GM18951 (cell line): ENCODE measurements around the gene GALNT10.

ENCODE experiments used
- POLR2A ChIP-seq: IDR thresholded peaks from 4 replicates; pipeline ENCODE4 v1.6.1; 2011; ENCODE audit warnings: mild to moderate bottlenecking; ENCODE audit not compliant: insufficient read length, insufficient read depth; ENCODE audit errors: extremely low read depth
- in situ Hi-C: fragments of 300-500 bp; cut with MboI; formaldehyde crosslinking; loops from one replicate; pipeline ENCODE4 v1.12.0; 2022; ENCODE audit warnings: low sequenced_read_pairs, mixed read lengths, inconsistent platforms; ENCODE audit not compliant: unreplicated experiment

GALNT10 gene

DNA sequence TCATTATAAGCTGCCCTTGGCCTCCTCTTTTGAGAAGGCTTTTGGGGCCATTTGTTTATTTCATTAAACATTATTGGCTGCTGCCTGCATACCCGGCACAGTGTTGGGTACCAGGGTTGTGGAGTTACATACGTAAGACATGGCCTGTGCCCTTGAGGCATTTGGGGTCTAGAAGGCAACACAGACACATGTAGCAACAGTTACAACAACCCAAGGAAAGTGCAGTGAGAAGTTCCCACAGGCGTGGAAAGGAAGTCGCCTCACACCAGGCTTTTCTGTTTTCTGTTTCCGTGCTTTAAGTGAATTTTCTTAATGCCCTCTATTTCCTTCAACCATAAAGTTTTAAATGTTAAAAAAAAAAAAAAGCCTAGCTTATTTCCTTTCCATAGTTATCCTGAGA, 47.4 kb downstream of the GALNT10 start:
- in situ Hi-C loops = no loop called here
- no peak for TF ChIP-seq POLR2A

DNA sequence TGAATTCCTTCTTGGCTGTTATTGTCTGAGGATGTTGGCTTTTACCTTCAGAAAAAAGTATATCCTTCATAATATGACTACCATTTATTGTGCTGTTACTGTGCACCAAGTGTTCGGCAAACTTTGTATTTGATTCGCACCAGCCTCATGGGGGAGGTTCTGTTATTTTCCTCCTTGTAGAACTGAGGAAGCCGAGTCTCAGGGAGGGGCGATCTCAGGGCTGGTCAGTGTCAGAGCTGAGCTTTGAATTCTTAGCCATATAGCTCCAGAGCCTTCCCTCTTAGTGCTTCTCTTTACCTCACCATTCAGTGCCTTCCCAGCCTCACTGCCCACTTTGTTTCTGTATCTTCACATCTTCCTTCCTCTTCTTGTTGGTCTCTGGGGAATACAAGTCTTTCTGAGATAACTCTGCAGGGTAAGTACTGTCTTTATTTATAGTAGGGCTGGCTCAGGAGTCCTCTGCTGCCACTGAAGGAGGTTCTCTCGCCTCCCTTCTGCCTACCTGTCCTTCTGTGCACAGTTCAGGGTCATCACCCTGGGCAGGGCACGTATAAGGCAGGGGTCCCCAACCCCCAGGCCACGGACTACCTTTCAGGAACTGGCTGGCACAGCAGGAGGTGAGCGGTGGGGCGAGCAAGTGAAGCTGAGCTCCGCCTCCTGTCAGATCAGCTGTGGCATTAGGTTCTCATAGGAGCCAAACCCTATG, 48.4 kb downstream of the GALNT10 start:
- no peak for TF ChIP-seq POLR2A
- in situ Hi-C loops = no loop called here

DNA sequence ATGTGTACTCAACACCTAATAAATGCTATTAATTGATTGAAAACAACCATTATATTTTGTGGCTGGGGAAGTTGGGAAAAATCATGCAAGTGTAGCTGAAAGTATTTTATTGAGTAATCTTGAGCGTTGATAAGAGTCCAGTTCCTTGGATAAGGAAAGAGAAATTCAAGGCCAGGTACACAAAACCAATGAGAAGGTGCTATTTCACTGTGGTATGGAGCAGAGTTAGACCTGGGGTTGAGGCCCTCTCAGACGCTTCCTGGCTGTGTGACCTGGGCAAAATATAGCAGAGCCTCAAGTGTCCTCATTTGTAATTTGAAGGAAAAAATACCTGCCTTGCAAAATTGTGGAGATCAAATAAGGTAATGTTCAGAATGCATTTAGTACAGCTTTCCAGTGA, 50.1 kb downstream of the GALNT10 start:
- in situ Hi-C loops = no loop called here
- TF ChIP-seq POLR2A = no peak

DNA sequence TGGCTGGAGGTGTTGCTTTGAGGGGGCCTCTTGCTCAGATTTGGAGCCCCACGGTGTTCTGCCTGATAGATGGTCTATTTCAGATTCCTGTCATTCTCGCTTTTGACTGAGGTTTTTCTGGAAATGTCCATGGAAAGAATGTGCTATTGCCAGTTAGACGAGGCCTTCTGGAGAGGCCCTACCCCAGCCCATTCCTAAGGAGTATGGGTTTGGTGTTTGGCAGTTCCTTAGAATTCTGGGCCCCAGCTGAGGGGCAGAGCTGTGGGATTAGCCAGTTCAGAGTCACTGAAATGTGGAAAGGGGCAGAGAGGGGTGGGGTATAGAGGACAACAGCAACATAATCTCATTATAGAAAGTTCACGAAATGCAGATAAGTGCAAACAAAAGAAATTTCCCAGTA, 50.5 kb downstream of the GALNT10 start:
- TF ChIP-seq POLR2A = no peak
- in situ Hi-C loops = no loop called here

DNA sequence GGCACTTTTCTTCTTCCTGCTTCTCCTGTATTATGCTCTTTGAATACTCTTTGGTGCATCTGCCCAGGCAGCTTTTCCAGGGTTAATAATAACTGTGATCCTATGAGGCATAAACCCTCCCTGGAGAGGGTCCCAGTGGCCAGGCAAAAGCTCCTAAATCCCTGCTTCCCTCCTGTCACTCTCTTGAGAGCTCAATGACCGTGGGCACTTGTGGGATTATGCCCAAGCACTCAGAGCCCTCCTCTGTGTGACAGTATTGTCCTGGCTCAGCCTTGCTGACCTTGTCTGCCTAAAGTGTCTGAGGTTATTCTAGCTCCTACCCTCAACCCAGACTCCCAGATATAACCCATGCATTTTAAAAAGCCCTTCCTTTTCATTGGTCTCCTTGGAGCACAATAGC, 51.9 kb downstream of the GALNT10 start:
- no peak for TF ChIP-seq POLR2A

DNA sequence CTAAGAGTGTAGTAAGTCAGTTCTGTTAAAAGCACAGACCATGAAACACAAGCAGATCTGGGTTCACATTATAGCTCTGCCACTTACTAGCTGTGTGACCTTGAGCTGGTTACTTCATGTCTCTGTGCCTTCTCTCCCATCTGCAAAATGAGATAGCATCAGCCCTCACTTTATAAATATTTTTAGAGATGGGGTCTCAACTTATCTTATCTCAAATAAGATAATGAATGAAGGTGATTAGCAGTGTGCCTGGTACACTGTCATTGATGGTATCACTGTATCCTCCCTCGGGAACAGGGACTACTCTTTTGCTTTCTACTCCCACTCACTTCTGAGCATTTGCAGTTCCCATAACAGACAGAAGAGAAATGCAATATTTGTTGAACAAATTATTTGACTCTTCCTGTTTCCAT, 52.4 kb downstream of the GALNT10 start:
- in situ Hi-C loops = no loop called here
- no peak for TF ChIP-seq POLR2A

More for the DNA sequence above, 51.9 kb downstream of the GALNT10 start:
- in situ Hi-C loops = no loop called here

DNA sequence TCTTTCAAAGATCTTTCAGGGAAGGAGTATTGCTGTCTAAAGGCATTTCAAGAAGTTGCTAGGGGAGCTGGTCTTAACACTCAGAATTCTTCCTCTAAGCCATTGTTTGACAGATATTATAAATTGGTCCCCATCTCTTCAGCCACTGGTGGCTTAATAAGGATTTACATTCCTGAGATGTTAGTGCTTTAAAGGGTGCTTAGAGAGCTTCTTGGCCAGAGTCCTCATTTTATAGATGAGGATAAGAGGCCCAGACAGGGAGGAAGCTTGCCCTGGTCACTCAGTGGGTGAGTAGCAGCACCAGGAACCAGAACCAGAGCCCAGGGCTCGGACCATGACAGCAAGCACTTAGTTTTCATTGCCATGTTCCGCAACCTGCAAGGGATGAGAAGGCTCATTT, 53.2 kb downstream of the GALNT10 start:
- TF ChIP-seq POLR2A = no peak
- in situ Hi-C loops = no loop called here

DNA sequence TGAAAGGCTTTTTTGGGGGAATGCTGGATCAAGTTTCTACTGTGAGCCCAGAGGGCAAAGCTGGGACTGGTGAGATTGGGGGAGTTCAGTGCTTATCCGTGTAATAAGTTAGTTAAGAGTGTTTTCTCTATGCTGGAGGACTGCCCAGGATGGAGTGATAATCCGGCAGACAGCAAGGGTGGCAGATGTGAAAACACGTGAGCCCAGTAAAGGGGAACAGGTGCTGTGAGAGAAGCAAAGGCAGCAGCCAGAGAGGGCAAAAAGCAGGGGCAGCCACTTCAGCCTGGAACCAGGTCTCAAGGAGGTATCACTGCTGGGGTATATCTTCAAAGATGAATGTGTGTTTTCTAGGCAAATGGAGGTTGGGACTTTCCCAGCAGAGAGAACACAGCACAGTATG, 53.9 kb downstream of the GALNT10 start:
- in situ Hi-C loops = no loop called here
- TF ChIP-seq POLR2A = no peak

DNA sequence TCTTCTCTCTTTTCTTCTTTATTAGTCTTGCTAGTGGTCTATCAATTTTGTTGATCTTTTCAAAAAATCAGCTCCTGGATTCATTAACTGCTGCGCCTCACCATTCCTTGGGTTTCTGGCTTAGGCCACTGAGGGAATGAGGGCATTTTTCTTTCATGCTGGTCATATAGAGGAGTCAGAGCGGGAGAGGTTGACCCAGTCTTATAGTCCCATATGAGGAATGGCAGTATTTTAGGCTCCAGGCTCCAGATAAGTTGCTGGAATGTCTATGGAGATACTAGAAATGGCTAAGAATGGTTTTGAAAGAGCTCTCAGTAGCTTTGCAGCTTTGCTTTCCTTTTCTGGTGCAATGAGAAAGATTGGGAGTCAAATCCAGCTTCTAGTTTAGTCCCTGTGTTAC, 58.2 kb downstream of the GALNT10 start:
- no peak for TF ChIP-seq POLR2A
- in situ Hi-C loops = no loop called here

DNA sequence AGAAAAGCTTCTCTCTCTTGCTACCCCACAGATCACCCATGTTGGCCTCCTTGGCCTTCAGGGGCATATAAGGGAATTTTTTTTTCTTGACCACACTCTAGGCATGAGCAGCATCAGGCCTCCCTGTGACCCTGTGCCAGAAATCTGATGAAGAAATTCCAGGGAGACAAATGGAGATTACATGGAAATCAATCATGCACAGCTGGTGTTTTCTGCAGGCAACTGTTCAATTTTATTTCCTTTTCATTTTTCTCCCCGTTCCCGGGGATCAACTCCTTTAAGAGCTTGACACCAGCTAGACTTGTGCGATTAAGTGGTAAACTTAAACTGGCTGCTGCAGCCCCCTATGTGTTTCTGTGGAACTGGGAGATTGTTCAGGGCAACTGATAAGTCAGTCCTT, 59.3 kb downstream of the GALNT10 start:
- in situ Hi-C loops = no loop called here

DNA sequence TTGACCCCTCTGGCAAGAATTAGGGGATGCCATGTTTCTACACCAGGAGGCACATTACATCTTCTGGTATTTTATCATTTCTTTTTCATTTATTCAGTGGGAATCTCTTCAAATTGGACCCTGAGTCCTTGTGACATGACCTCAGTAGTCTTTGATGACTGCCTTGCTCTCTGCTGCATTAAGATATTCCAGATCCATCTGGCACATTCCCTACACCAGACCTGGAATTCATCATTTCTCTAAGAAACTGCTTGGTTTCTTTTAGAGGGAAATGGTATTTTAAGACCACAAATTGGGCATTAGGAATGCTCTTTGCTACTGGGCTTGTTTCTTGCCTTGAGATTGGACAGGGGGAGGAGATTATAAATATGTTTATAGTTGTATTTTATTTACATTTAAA, 61.0 kb downstream of the GALNT10 start:
- TF ChIP-seq POLR2A = no peak
- in situ Hi-C loops = no loop called here

More for the DNA sequence above, 59.3 kb downstream of the GALNT10 start:
- no peak for TF ChIP-seq POLR2A

DNA sequence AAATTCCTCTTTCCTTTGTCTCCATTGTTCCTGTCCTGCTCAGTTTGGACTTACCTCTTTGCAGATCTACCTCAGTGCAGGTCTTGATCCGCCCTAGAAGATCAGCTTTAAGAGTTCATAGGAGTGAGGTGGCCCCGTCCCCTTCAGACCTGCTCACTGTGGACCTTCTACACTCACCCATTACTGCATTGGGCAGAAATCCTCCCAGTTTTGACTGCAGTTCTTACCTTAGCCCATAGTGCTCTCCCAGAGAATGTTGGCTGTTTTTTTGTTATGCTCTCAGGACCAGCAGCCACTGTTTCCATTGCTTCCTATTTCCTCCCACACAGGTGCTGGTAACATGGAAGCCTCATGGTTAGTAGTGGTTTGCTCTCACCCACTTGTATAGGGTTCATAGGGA, 63.3 kb downstream of the GALNT10 start:
- no peak for TF ChIP-seq POLR2A
- in situ Hi-C loops = no loop called here

DNA sequence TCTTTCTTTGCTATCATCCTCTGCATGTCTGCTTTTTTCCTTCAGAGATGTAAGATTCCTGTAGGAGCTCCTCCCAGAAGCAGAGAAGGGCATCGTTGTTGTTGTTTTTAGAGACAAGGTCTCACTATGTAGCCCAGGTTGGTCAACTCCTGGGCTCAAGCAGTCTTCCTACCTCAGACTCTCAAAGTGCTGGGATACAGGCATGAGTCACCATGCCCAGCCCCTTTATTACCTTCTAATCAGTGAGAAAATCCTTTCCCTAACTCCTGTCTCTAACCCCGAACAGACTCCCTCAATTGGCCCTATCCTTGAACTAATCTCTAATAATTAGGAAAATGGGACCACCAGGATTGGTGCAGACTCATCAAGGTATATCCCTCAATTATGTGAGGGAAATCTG, 64.4 kb downstream of the GALNT10 start:
- TF ChIP-seq POLR2A = no peak
- in situ Hi-C loops = no loop called here

DNA sequence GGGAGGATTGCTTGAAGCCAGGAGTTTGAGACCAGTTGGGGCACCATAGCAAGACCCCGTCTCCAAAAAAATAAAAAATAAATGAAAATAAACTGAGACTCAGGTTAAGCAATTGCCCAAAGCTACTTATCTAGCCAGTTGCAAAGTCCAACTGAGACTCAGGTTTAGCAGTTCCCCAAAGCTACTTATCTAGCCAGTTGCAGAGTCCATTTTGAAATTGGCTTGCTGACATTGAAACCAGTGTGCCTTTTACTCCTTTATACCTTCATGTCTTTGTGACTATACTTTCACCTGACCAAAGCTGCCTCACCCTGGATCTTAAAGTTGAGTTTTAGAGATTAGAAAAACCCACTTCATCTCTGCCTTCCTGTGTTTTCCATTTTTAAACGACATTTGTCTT, 66.5 kb downstream of the GALNT10 start:
- TF ChIP-seq POLR2A = no peak
- in situ Hi-C loops = no loop called here
